ENCODE data around the gene ABHD1.

DNA sequence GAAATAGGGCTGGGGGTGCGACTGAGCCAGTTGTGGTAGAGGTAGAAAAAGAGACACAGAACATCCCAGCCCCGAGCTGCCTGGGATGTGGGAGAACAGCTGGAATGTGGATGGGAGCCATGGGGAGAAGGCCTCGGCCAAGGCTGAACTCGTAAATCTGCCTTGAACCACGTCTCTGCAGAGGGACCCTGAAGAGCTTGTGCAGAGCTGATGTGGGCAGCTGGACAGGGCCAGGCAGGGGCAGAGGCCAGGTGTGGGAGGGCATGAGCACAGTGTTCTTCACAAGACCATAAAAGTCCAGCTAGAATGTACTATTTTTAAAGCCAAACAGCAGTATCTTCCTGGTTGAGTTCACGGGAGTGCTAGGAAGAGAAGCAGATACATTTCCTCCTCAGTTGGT, 30.9 kb downstream of the ABHD1 start:
- TF ChIP-seq POLR2A (IDR thresholded peaks at IDR 0.05), result no peak
- TF ChIP-seq, protein P1, sequence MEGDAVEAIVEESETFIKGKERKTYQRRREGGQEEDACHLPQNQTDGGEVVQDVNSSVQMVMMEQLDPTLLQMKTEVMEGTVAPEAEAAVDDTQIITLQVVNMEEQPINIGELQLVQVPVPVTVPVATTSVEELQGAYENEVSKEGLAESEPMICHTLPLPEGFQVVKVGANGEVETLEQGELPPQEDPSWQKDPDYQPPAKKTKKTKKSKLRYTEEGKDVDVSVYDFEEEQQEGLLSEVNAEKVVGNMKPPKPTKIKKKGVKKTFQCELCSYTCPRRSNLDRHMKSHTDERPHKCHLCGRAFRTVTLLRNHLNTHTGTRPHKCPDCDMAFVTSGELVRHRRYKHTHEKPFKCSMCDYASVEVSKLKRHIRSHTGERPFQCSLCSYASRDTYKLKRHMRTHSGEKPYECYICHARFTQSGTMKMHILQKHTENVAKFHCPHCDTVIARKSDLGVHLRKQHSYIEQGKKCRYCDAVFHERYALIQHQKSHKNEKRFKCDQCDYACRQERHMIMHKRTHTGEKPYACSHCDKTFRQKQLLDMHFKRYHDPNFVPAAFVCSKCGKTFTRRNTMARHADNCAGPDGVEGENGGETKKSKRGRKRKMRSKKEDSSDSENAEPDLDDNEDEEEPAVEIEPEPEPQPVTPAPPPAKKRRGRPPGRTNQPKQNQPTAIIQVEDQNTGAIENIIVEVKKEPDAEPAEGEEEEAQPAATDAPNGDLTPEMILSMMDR (IDR thresholded peaks at IDR 0.05), result no peak
